Peyer's patch (tissue), 4 donors: ENCODE data around the gene TRAF3.

Experiments used
- CTCF ChIP-seq, 6 experiments: fragments of 450-650 bp in 4 of 6; fragments of 200-600 bp in 2 of 6; sonication (generic) in 1 of 6; IDR thresholded peaks; one replicate each; pipeline ENCODE4 v1.5.1; 2017 to 2019; ENCODE audit warnings: antibody characterized with exemption in 6 of 6, mild to moderate bottlenecking in 3 of 6, moderate library complexity in 1 of 6
- POLR2A ChIP-seq, 2 donors: fragments of 450-650 bp; IDR thresholded peaks; one replicate each; pipeline ENCODE4 v1.5.1; 2017; ENCODE audit warnings: antibody characterized with exemption in 2 of 2, mild to moderate bottlenecking in 2 of 2, moderate library complexity in 2 of 2

DNA sequence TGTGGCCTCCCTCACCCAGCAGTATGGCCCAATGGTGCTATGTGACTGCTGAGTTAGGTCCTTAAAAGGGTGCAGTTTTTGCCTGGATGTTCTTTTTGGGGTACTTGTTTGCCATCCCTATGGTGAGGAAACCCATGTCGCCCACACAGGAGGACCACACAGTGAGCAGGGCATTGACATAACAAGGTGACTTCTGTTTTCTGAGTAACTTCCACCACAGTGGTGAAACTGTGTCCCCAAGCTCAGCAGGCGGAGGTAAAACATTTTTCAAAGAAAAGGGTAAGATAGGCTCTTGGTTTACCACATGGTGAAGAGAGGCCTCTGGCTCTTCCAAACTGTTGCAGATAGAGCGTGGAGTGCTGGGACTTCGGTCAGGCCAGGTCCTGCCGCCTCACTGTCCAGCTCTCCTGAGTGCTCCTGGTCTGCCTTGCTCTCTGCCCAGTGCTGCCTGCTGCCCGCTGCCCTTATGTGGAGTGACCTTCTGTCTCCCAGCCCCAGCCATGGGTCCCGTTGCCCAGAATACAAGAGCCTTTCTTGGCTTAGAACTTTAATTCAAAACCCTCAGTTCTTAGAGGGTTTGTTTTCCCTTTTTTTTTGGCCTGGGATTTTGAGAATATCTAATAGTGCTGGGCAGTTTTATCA is 54.0 kb downstream of the TRAF3 start:
- no peak for TF ChIP-seq CTCF (IDR thresholded peaks at IDR 0.05)
- TF ChIP-seq POLR2A (IDR thresholded peaks at IDR 0.05): no peak
